Effector CD4-positive, alpha-beta T cell (primary cell): ENCODE measurements around the gene POU2AF3. TPM values are rescaled to one million over a fixed set of nuclear protein-coding genes. Genes with fewer than 3 reads are reported as not detected.
"Not testable (repeated sequence)": the region's sequence is repeated elsewhere in the genome, so short reads cannot be mapped to it uniquely, and the experiment has no call there.

ENCODE experiments used
- DNase-seq: peaks from one replicate; pipeline ENCODE4 v3.0.0-alpha.2; 2020
- total RNA-seq: gene quantifications from one replicate; lab custom pipeline; 2026; lab: John Stamatoyannopoulos, UW

Gene POU2AF3
- total RNA-seq, result not detected

GRCh38 chr11:111298413-111299100, at the start of gene POU2AF3:
Gene POU2AF3 (plus strand): TSS chr11:111298546. CDS start chr11:111298582, 36 bp downstream.
- DNase-seq, result no peak

- no peak for DNase-seq
Observed at GRCh38 chr11:111250936-111251335, 47.4 kb upstream of the POU2AF3 start.

GRCh38 chr11:111253131-111253530, 45.2 kb upstream of the POU2AF3 start:
- DNase-seq, result no peak

GRCh38 chr11:111253630-111254029, 44.7 kb upstream of the POU2AF3 start:
- no peak for DNase-seq

GRCh38 chr11:111258046-111258445, 40.3 kb upstream of the POU2AF3 start:
- no peak for DNase-seq

- no peak for DNase-seq
Observed at GRCh38 chr11:111259896-111260295, 38.5 kb upstream of the POU2AF3 start.

- no peak for DNase-seq
Observed at GRCh38 chr11:111260811-111261210, 37.5 kb upstream of the POU2AF3 start.

GRCh38 chr11:111264646-111265045, 33.7 kb upstream of the POU2AF3 start:
- DNase-seq, result no peak

GRCh38 chr11:111265421-111265820, 32.9 kb upstream of the POU2AF3 start:
- DNase-seq, result no peak

GRCh38 chr11:111268303-111268702, 30.0 kb upstream of the POU2AF3 start:
- not testable (repeated sequence) for DNase-seq

GRCh38 chr11:111269146-111269868, 29.0 kb upstream of the POU2AF3 start:
- no peak for DNase-seq

GRCh38 chr11:111272420-111272819, 25.9 kb upstream of the POU2AF3 start:
- DNase-seq, result no peak

- DNase-seq, result no peak
Observed at GRCh38 chr11:111282562-111283075, 15.7 kb upstream of the POU2AF3 start.

GRCh38 chr11:111283945-111284481, 14.3 kb upstream of the POU2AF3 start:
- DNase-seq, result no peak

GRCh38 chr11:111285189-111286091, 12.9 kb upstream of the POU2AF3 start:
- DNase-seq, result no peak

- no peak for DNase-seq
Observed at GRCh38 chr11:111291764-111292163, 6.6 kb upstream of the POU2AF3 start.

- DNase-seq, result not testable (repeated sequence)
Observed at GRCh38 chr11:111292408-111292807, 5.9 kb upstream of the POU2AF3 start.

GRCh38 chr11:111296196-111296595, 2.1 kb upstream of the POU2AF3 start:
- no peak for DNase-seq

- no peak for DNase-seq
Observed at GRCh38 chr11:111297696-111298095, 650 bp upstream of the POU2AF3 start.

GRCh38 chr11:111299101-111300026, 1.0 kb downstream of the POU2AF3 start:
- no peak for DNase-seq

GRCh38 chr11:111300569-111300968, 2.2 kb downstream of the POU2AF3 start:
- no peak for DNase-seq
